Esophagus (tissue), 2 donors: ENCODE data around the gene NCS1. TPM values are rescaled to one million over a fixed set of nuclear protein-coding genes. Genes with fewer than 3 reads are reported as not detected.

Experiments used
- H3K27ac ChIP-seq, 2 donors: one replicate each; pipeline ENCODE4 v1.5.1; 2013; ENCODE audit warnings: low read depth in 2 of 2, mild to moderate bottlenecking in 2 of 2, inconsistent platforms in 1 of 2, low read length in 1 of 2, moderate library complexity in 1 of 2
- H3K27me3 ChIP-seq, 2 donors: one replicate each; pipeline ENCODE4 v1.6.1; 2013; ENCODE audit warnings: low read length in 2 of 2, control low read depth in 1 of 2, mild to moderate bottlenecking in 1 of 2; ENCODE audit not compliant: insufficient read depth in 2 of 2, control insufficient read depth in 1 of 2
- H3K36me3 ChIP-seq, 2 donors: one replicate each; pipeline ENCODE4 v1.6.1; 2013; ENCODE audit warnings: low read length in 1 of 2; ENCODE audit not compliant: control insufficient read depth in 2 of 2, insufficient read depth in 2 of 2
- H3K4me1 ChIP-seq, 2 donors: one replicate each; pipeline ENCODE4 v1.6.1; 2013; ENCODE audit warnings: low read length in 1 of 2; ENCODE audit not compliant: control insufficient read depth in 2 of 2, insufficient read depth in 2 of 2
- H3K4me3 ChIP-seq, 2 donors: one replicate each; pipeline ENCODE4 v1.5.1; 2013; ENCODE audit warnings: low read length in 2 of 2, mild to moderate bottlenecking in 2 of 2, low read depth in 1 of 2, moderate library complexity in 1 of 2
- H3K9me3 ChIP-seq, 2 donors: one replicate each; pipeline ENCODE4 v1.6.1; 2013; ENCODE audit warnings: mild to moderate bottlenecking in 2 of 2, low read depth in 1 of 2, low read length in 1 of 2, moderate library complexity in 1 of 2; ENCODE audit not compliant: control insufficient read depth in 2 of 2, insufficient read depth in 1 of 2
- WGBS, 2 donors: extraction: QIAGEN DNeasy Blood & Tissue Kit; methylation state at CpG; one replicate each; pipeline ENCODE4 v1.1.7; 2013; 5-methylcytosine and 5-hydroxymethylcytosine counted together
- polyA plus RNA-seq, 2 donors: library from polyadenylated mRNA; stranded (reverse); fragments of 200-250 nt; gene quantifications; one replicate each; pipeline ENCODE4 v1.2.3, GENCODE V29; 2013
- donor health status: healthy with polysubstance abuse.
- donor health status: Bipolar disorder and iron deficiency.

Gene NCS1
- polyA plus RNA-seq, 2 donors = 12.8 to 16.4 TPM

- H3K27ac ChIP-seq = no peak overlapping the region
- WGBS, 2 donors = 85% methylated on average over 4 of the region's 4 CpGs
- H3K27me3 ChIP-seq = no peaks in the 10 kb centered on the region
- H3K4me3 ChIP-seq = no peak overlapping the region
- H3K9me3 ChIP-seq = no peaks in the 10 kb centered on the region
- H3K4me1 ChIP-seq = no peaks in the 10 kb centered on the region
- no peaks in the 10 kb centered on the region for H3K36me3 ChIP-seq
Observed at GRCh38 chr9:130259044-130259443, 86.8 kb downstream of the NCS1 start.

- Histone ChIP-seq H3K36me3 (no peaks in the 10 kb centered on the region), H3K27me3 (peaks cover 0 to 3% of the 10 kb centered on the region in 2 donors), H3K9me3 (no peaks in the 10 kb centered on the region), H3K27ac (peak overlapping the region; percentile 14 to 22), H3K4me3 (no peak overlapping the region), H3K4me1 (peaks cover 0 to 11% of the 10 kb centered on the region in 2 donors)
- WGBS, 2 donors = 57 to 64% methylated on average over 16 of the region's 16 CpGs
Observed at GRCh38 chr9:130260816-130261765, 88.9 kb downstream of the NCS1 start.

- Histone ChIP-seq H3K9me3 (no peaks in the 10 kb centered on the region), H3K27ac (no peak overlapping the region), H3K27me3 (peaks cover 3 to 5% of the 10 kb centered on the region in 2 donors), H3K4me3 (no peak overlapping the region), H3K36me3 (no peaks in the 10 kb centered on the region), H3K4me1 (peaks cover 0 to 13% of the 10 kb centered on the region in 2 donors)
- WGBS, 2 donors = 85 to 86% methylated on average over 17 of the region's 17 CpGs
Observed at GRCh38 chr9:130262061-130262745, 90.0 kb downstream of the NCS1 start.

- H3K9me3 ChIP-seq = no peaks in the 10 kb centered on the region
- peaks cover 0 to 13% of the 10 kb centered on the region in 2 donors for H3K4me1 ChIP-seq
- no peak overlapping the region for H3K4me3 ChIP-seq
- 81 to 86% methylated on average over 7 of the region's 7 CpGs for WGBS, 2 donors
- no peak overlapping the region for H3K27ac ChIP-seq
- peaks cover 3 to 7% of the 10 kb centered on the region in 2 donors for H3K27me3 ChIP-seq
- H3K36me3 ChIP-seq = no peaks in the 10 kb centered on the region
Observed at GRCh38 chr9:130262771-130263170, 90.6 kb downstream of the NCS1 start.

GRCh38 chr9:130263601-130264413 lies 91.6 kb downstream of the NCS1 start:
- H3K4me3 ChIP-seq = no peak overlapping the region
- H3K4me1 ChIP-seq = peaks cover 0 to 13% of the 10 kb centered on the region in 2 donors
- WGBS, 2 donors = 52 to 57% methylated on average over 10 of the region's 10 CpGs
- H3K27ac ChIP-seq = peak overlapping the region in 1 of 2 donors; percentile 23
- H3K9me3 ChIP-seq = no peaks in the 10 kb centered on the region
- no peaks in the 10 kb centered on the region for H3K36me3 ChIP-seq
- peaks cover 3 to 7% of the 10 kb centered on the region in 2 donors for H3K27me3 ChIP-seq

GRCh38 chr9:130264414-130265350 lies 92.5 kb downstream of the NCS1 start:
- Histone ChIP-seq H3K9me3 (no peaks in the 10 kb centered on the region), H3K4me1 (peaks cover 0 to 13% of the 10 kb centered on the region in 2 donors), H3K27me3 (peaks cover 3 to 7% of the 10 kb centered on the region in 2 donors), H3K27ac (no peak overlapping the region), H3K4me3 (no peak overlapping the region), H3K36me3 (no peaks in the 10 kb centered on the region)
- 62% methylated on average over 18 of the region's 18 CpGs for WGBS, 2 donors

GRCh38 chr9:130265431-130266235 lies 93.4 kb downstream of the NCS1 start, which contains the start of gene HMCN2:
Gene HMCN2 (plus strand): TSS chr9:130265760. CDS start chr9:130265879, 119 bp downstream.
- H3K9me3 ChIP-seq = no peaks in the 10 kb centered on the region
- peak within 1 kb of the TSS; percentile 17 to 26 for H3K4me3 ChIP-seq
- H3K36me3 ChIP-seq = no peaks in the 10 kb centered on the region
- peaks cover 0 to 13% of the 10 kb centered on the region in 2 donors for H3K4me1 ChIP-seq
- 2 to 3% methylated on average over 49 to 89 of the region's 89 CpGs for WGBS, 2 donors
- H3K27me3 ChIP-seq = peaks cover 3 to 7% of the 10 kb centered on the region in 2 donors
- H3K27ac ChIP-seq = peak within 1 kb of the TSS; percentile 38 to 48
